IMR-90 (cell line): ENCODE measurements around the gene CYP8B1. TPM values are rescaled to one million over a fixed set of nuclear protein-coding genes. Genes with fewer than 3 reads are reported as not detected.

Experiments
- ATAC-seq: fragments of 200-7000 bp; cut with Tn5 transposase; 2 replicates; pipeline ENCODE4 v1.9.1; 2020; ENCODE audit warnings: low read depth, mild to moderate bottlenecking, moderate library complexity
- BruUV-seq: library from RNA; stranded (reverse); fragments of 400-500 nt; replicated peaks from 2 replicates; lab custom pipeline; 2021; lab: Mats Ljungman, UMichigan
- CTCF ChIA-PET: fragments of 300-600 bp; formaldehyde crosslinking; extraction: SDS; loops from one replicate; lab custom pipeline; 2021; ENCODE audit warnings: antibody characterized with exemption; lab: Yijun Ruan, JAX
- POLR2A ChIA-PET: fragments of 300-600 bp; sonication (Branson Sonifier 250); formaldehyde crosslinking; loops from one replicate; lab custom pipeline; 2022; ENCODE audit warnings: antibody characterized with exemption; ENCODE audit not compliant: unreplicated experiment; lab: Charles Lee
- DNase-seq: peaks from one replicate; pipeline ENCODE4 v3.0.0; 2013
- H2AFZ ChIP-seq: replicated peaks from 2 replicates; pipeline ENCODE3; 2013; ENCODE audit warnings: low read length, mild to moderate bottlenecking; ENCODE audit not compliant: poor library complexity
- H2AK5ac ChIP-seq: 2 replicates; pipeline ENCODE4 v1.6.1; 2013; ENCODE audit warnings: low read depth, low read length, inconsistent platforms
- H2AK9ac ChIP-seq: replicated peaks from 2 replicates; pipeline ENCODE3; 2013; ENCODE audit warnings: mild to moderate bottlenecking, low read depth, low read length, moderate library complexity; ENCODE audit not compliant: poor library complexity
- H2BK120ac ChIP-seq: 2 replicates; pipeline ENCODE4 v1.6.1; 2013; ENCODE audit warnings: low read depth, low read length, inconsistent platforms
- H2BK15ac ChIP-seq: 3 replicates; pipeline ENCODE4 v1.6.1; 2013; ENCODE audit warnings: low read depth, low read length, inconsistent platforms
- H2BK20ac ChIP-seq: 2 replicates; pipeline ENCODE4 v1.6.1; 2013; ENCODE audit warnings: low read depth, mild to moderate bottlenecking, inconsistent platforms, low read length, moderate library complexity
- H2BK5ac ChIP-seq: 2 replicates; pipeline ENCODE4 v1.6.1; 2013; ENCODE audit warnings: mild to moderate bottlenecking, low read depth, low read length, inconsistent platforms; ENCODE audit not compliant: poor library complexity, severe bottlenecking
- H3K14ac ChIP-seq: replicated peaks from 2 replicates; pipeline ENCODE4 v1.6.1; 2013; ENCODE audit warnings: low read depth, low read length, inconsistent platforms
- H3K18ac ChIP-seq: 2 replicates; pipeline ENCODE4 v1.6.1; 2013; ENCODE audit warnings: low read depth, low read length, control low read depth
- H3K23ac ChIP-seq: 2 replicates; pipeline ENCODE4 v1.6.1; 2013; ENCODE audit warnings: low read depth, low read length, inconsistent platforms
- H3K27ac ChIP-seq: 2 replicates; pipeline ENCODE4 v1.5.1; 2013; ENCODE audit warnings: mild to moderate bottlenecking, control low read depth, low read length; ENCODE audit not compliant: insufficient read depth
- H3K27me3 ChIP-seq: 2 replicates; pipeline ENCODE4 v1.6.1; 2013; ENCODE audit warnings: low read length; ENCODE audit not compliant: control insufficient read depth, insufficient read depth
- H3K36me3 ChIP-seq: 2 replicates; pipeline ENCODE4 v1.6.1; 2013; ENCODE audit warnings: low read length, mixed read lengths; ENCODE audit not compliant: control insufficient read depth, insufficient read depth
- H3K4ac ChIP-seq: 2 replicates; pipeline ENCODE4 v1.6.1; 2013; ENCODE audit warnings: low read depth, low read length, inconsistent platforms
- H3K4me1 ChIP-seq: 2 replicates; pipeline ENCODE4 v1.6.1; 2013; ENCODE audit warnings: low read length, mixed read lengths; ENCODE audit not compliant: control insufficient read depth, insufficient read depth
- H3K4me2 ChIP-seq: 2 replicates; pipeline ENCODE4 v1.6.1; 2013; ENCODE audit warnings: low read depth, mild to moderate bottlenecking, control low read depth, low read length, moderate library complexity
- H3K4me3 ChIP-seq: 2 replicates; pipeline ENCODE4 v1.5.1; 2013; ENCODE audit warnings: low read depth, mild to moderate bottlenecking, control low read depth, low read length, moderate library complexity; ENCODE audit not compliant: insufficient read depth
- H3K56ac ChIP-seq: 2 replicates; pipeline ENCODE4 v1.6.1; 2013; ENCODE audit warnings: low read length, inconsistent platforms; ENCODE audit not compliant: insufficient read depth; ENCODE audit errors: extremely low read depth
- H3K79me1 ChIP-seq, 2 experiments: 2 replicates each; pipeline ENCODE4 v1.6.1; 2013; ENCODE audit warnings: low read length in 2 of 2, inconsistent platforms in 1 of 2, low read depth in 1 of 2
- H3K9ac ChIP-seq: 2 replicates; pipeline ENCODE4 v1.6.1; 2013; ENCODE audit warnings: low read depth, low read length, control low read depth
- H3K9me1 ChIP-seq: 2 replicates; pipeline ENCODE4 v1.6.1; 2013; ENCODE audit warnings: low read length, inconsistent platforms; ENCODE audit not compliant: insufficient read depth
- H3K9me3 ChIP-seq: 2 replicates; pipeline ENCODE4 v1.6.1; 2013; ENCODE audit warnings: low read length; ENCODE audit not compliant: control insufficient read depth, insufficient read depth
- H4K20me1 ChIP-seq: 2 replicates; pipeline ENCODE4 v1.6.1; 2013; ENCODE audit warnings: low read length, inconsistent platforms; ENCODE audit not compliant: insufficient read depth
- H4K5ac ChIP-seq: 2 replicates; pipeline ENCODE4 v1.6.1; 2013; ENCODE audit warnings: mild to moderate bottlenecking, low read depth, low read length, control low read depth
- H4K8ac ChIP-seq, 2 experiments: 2 replicates each; pipeline ENCODE4 v1.6.1; 2013; ENCODE audit warnings: low read depth in 2 of 2, low read length in 2 of 2, control low read depth in 1 of 2, inconsistent platforms in 1 of 2
- H4K91ac ChIP-seq: 2 replicates; pipeline ENCODE4 v1.6.1; 2013; ENCODE audit warnings: low read depth, low read length, inconsistent platforms; ENCODE audit not compliant: insufficient read depth
- CEBPB ChIP-seq: IDR thresholded peaks from 2 replicates; pipeline ENCODE4 v1.6.1; 2012; ENCODE audit warnings: low read depth, low read length, improper control_type of control experiment
- CHD1 ChIP-seq: IDR thresholded peaks from 2 replicates; pipeline ENCODE4 v1.6.1; 2012; ENCODE audit warnings: low read depth, low read length, improper control_type of control experiment
- CTCF ChIP-seq: conservative IDR thresholded peaks from 2 replicates; pipeline ENCODE4 v1.5.1; 2012; ENCODE audit warnings: mild to moderate bottlenecking, low read depth, low read length, improper control_type of control experiment
- FOS ChIP-seq: fragments of 150-350 bp; IDR thresholded peaks from 2 replicates; pipeline ENCODE4 v1.6.1; 2016; ENCODE audit warnings: low read depth, low read length
- MAFK ChIP-seq: IDR thresholded peaks from 2 replicates; pipeline ENCODE4 v1.6.1; 2012; ENCODE audit warnings: low read depth, low read length, improper control_type of control experiment
- MAZ ChIP-seq: IDR thresholded peaks from 2 replicates; pipeline ENCODE4 v1.6.1; 2012; ENCODE audit warnings: low read depth, mild to moderate bottlenecking, low read length, improper control_type of control experiment, moderate library complexity, borderline replicate concordance
- MXI1 ChIP-seq: IDR thresholded peaks from 2 replicates; pipeline ENCODE4 v1.6.1; 2012; ENCODE audit warnings: low read depth, mild to moderate bottlenecking, low read length, moderate library complexity, borderline replicate concordance
- NFE2L2 ChIP-seq: fragments of 150-350 bp; IDR thresholded peaks from 2 replicates; pipeline ENCODE4 v1.6.1; 2016; ENCODE audit warnings: low read depth, mild to moderate bottlenecking, low read length
- POLR2A ChIP-seq: IDR thresholded peaks from 2 replicates; pipeline ENCODE4 v1.6.1; 2012; ENCODE audit warnings: mild to moderate bottlenecking, low read depth, low read length
- RAD21 ChIP-seq: IDR thresholded peaks from 2 replicates; pipeline ENCODE4 v1.6.1; 2012; ENCODE audit warnings: low read length, improper control_type of control experiment
- RCOR1 ChIP-seq: IDR thresholded peaks from 2 replicates; pipeline ENCODE4 v1.6.1; 2012; ENCODE audit warnings: mild to moderate bottlenecking, low read length, improper control_type of control experiment; ENCODE audit not compliant: insufficient replicate concordance
- RFX5 ChIP-seq: IDR thresholded peaks from 2 replicates; pipeline ENCODE4 v1.8.0; 2012; ENCODE audit warnings: low read depth, mild to moderate bottlenecking, low read length, moderate library complexity
- USF2 ChIP-seq: fragments of 150-350 bp; IDR thresholded peaks from 2 replicates; pipeline ENCODE4 v1.6.1; 2017; ENCODE audit warnings: mild to moderate bottlenecking, antibody characterized with exemption, low read length, low read depth
- WGBS, 2 experiments: methylation state at CpG; one replicate each; pipeline versions ENCODE4 v1.1.5 to v1.1.7; 2013; ENCODE audit warnings: missing lambda C conversion rate in 2 of 2; ENCODE audit not compliant: insufficient read length in 1 of 2; ENCODE audit errors: extremely low coverage in 2 of 2; 5-methylcytosine and 5-hydroxymethylcytosine counted together
- dilution Hi-C: fragments of 300-500 bp; cut with HindIII; formaldehyde crosslinking; loops from one replicate; pipeline ENCODE4 v1.14.3; 2018; ENCODE audit warnings: low sequenced_read_pairs; ENCODE audit not compliant: unreplicated experiment
- in situ Hi-C: fragments of 300-500 bp; cut with MboI; formaldehyde crosslinking; loops from 3 replicates; pipeline ENCODE4 v1.14.3; 2019; ENCODE audit warnings: low sequenced_read_pairs, inconsistent platforms, mixed read lengths
- intact Hi-C: fragments of 100-400 bp; cut with micrococcal nuclease; formaldehyde crosslinking; loops from 2 replicates; pipeline ENCODE4 v1.10.0; 2022
- polyA plus RNA-seq, 3 experiments: library from polyadenylated mRNA; depleted of rRNA; stranded (reverse); fragments of >200 nt; gene quantifications; 2 replicates each; pipeline ENCODE4 v1.2.3, GENCODE V29; 2012; ENCODE audit warnings: low replicate concordance in 1 of 3
- total RNA-seq: library from RNA; depleted of rRNA; stranded (reverse); fragments of >200 nt; gene quantifications from 2 replicates; pipeline ENCODE4 v1.2.3, GENCODE V29; 2012

The CYP8B1 gene
- total and polyA plus RNA-seq, 2 of the 4 experiments (the other 2 are of a cell fraction) = not detected

- TF ChIP-seq USF2 = no peak; the same call in 1 of the 2 replicates
Measured at GRCh38 chr3:42880601-42881451, 5.1 kb upstream of the CYP8B1 start (continued).

GRCh38 chr3:42880183-42880582 lies 4.5 kb upstream of the CYP8B1 start:
- Histone ChIP-seq H4K5ac (no peak overlapping the region), H2BK120ac (no peak overlapping the region), H3K79me1 (no peaks in the 10 kb centered on the region), H3K4me3 (no peak overlapping the region), H3K4me1 (no peaks in the 10 kb centered on the region), H2BK15ac (no peak overlapping the region), H4K8ac (peak overlapping the region in 1 of 2 experiments; percentile 79; a peak in 2 of 4 replicates), H2AK5ac (no peak overlapping the region; the same call in 1 of the 2 replicates), H2BK20ac (no peak overlapping the region), H3K36me3 (no peaks in the 10 kb centered on the region), H3K4ac (no peak overlapping the region), H3K27me3 (peaks cover 12% of the 10 kb centered on the region), H2AK9ac (peak overlapping the region; percentile 83), H3K18ac (no peak overlapping the region), H2BK5ac (no peak overlapping the region), H3K27ac (no peak overlapping the region), H4K20me1 (no peaks in the 10 kb centered on the region), H2AFZ (peak overlapping the region; percentile 97), H3K9ac (no peak overlapping the region), H3K23ac (no peak overlapping the region; the same call in 1 of the 2 replicates), H4K91ac (no peak overlapping the region), H3K4me2 (no peak overlapping the region), H3K14ac (no peak overlapping the region), H3K56ac (no peak overlapping the region), H3K9me3 (no peaks in the 10 kb centered on the region), H3K9me1 (no peaks in the 10 kb centered on the region; the same call in 1 of the 2 replicates)
- POLR2A ChIA-PET = no interaction called here
- whole genome bisulfite sequencing, 2 experiments = 86% methylated on average over 8 of the region's 9 CpGs; no CpG with 5 or more reads in 1 of the 2 experiments
- dilution Hi-C loops = no loop called here
- CTCF ChIA-PET = no interaction called here
- no TSS peak for BruUV-seq
- DNase-seq = no peak
- intact Hi-C loops = loop anchor here (5.0 to 10.0 kb wide), 2 partner anchors 335 to 633 kb away; no protein-coding TSS in a partner anchor
- no peak for ATAC-seq
- in situ Hi-C loops = no loop called here
- no peak for TF ChIP-seq CEBPB
- TF ChIP-seq NFE2L2 = no peak
- TF ChIP-seq CHD1 = no peak
- no peak for TF ChIP-seq RCOR1
- no peak for TF ChIP-seq USF2
- no peak for TF ChIP-seq POLR2A
- no peak for TF ChIP-seq MXI1
- no peak for TF ChIP-seq MAZ
- no peak for TF ChIP-seq RFX5
- TF ChIP-seq CTCF = no peak
- TF ChIP-seq MAFK = no peak
- TF ChIP-seq RAD21 = no peak
- TF ChIP-seq FOS = no peak
